ENCODE results near the gene PTPRH. TPM values are rescaled to one million over a fixed set of nuclear protein-coding genes. Genes with fewer than 3 reads are reported as not detected.

Gene PTPRH
- polyA plus RNA-seq, 1 donor from 2014 or later, result 0.54 TPM

DNA sequence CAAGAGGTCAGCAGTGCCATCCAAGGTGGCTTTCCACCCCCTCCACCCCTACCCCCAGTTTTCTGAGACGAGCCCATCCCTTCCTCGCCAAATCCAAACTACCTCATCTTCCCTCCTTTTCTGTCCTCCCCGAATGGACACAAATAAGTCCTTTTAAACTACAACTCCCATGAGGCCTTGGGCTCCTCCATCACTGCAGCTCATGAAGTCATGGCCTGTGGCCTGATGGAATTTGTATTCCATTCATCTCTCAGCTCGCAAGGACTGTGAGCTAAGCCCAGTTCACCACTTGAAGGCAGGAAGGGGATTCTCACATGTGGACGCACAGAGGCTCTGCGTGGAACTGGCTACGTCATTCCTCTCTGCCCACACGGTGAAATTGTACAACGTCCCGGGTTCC is 12.5 kb downstream of the PTPRH start:
- no peaks in the 10 kb centered on the region for H3K36me3 ChIP-seq (ENCODE audit: insufficient read depth, low read length)
- H3K79me2 ChIP-seq (replicated peaks; ENCODE audit: insufficient read depth, low read length), result no peaks in the 10 kb centered on the region
- no peak overlapping the region for H3K27ac ChIP-seq (ENCODE audit: low read length)
- H3K27me3 ChIP-seq (ENCODE audit: insufficient read depth, low read depth, low read length), result no peaks in the 10 kb centered on the region
- H3K4me3 ChIP-seq (ENCODE audit: low read length), result no peak overlapping the region
- no peak for TF ChIP-seq RAD21 (conservative IDR thresholded peaks at IDR 0.05)
- no peak for TF ChIP-seq SMC3 (conservative IDR thresholded peaks at IDR 0.05; ENCODE audit: poor library complexity)
- no peaks in the 10 kb centered on the region for H3K9me3 ChIP-seq (ENCODE audit: low read length)
- no peaks in the 10 kb centered on the region for H4K20me1 ChIP-seq (ENCODE audit: insufficient read depth)
- H3K9me2 ChIP-seq (ENCODE audit: insufficient read depth, low read length), result no peaks in the 10 kb centered on the region
- H3K9ac ChIP-seq (ENCODE audit: low read length), result no peak overlapping the region
- no peak overlapping the region for H3K4me2 ChIP-seq (ENCODE audit: low read length)
- no peak overlapping the region for H2AFZ ChIP-seq (ENCODE audit: low read depth, low read length)
- no peaks in the 10 kb centered on the region for H3F3A ChIP-seq (ENCODE audit: insufficient read depth, low read length, poor library complexity, severe bottlenecking)

DNA sequence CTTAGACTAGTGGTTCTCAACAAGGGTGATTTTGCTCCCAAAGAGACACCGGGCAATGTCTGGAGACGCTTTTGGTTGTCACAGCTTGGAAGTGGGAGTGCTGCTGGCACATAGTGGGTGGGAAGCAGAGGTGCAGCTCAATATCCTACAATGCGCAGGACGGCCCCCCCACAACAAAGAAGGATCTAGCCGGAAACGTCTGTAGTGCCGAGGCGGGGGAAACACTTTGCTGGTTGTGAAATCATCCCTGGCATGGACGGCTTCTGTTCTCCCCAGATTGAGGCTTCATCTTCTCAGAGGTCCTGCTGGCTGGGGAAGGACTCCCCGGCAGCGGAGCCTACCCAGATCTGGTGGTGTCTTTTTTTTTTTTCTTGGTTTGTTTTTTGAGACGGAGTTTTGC is 15.8 kb downstream of the PTPRH start:
- no peak overlapping the region for H2AFZ ChIP-seq (ENCODE audit: low read depth, low read length)
- H4K20me1 ChIP-seq (ENCODE audit: insufficient read depth), result no peaks in the 10 kb centered on the region
- no peak overlapping the region for H3K9ac ChIP-seq (ENCODE audit: low read length)
- H3K36me3 ChIP-seq (ENCODE audit: insufficient read depth, low read length), result no peaks in the 10 kb centered on the region
- no peak overlapping the region for H3K4me2 ChIP-seq (ENCODE audit: low read length)
- no peaks in the 10 kb centered on the region for H3K27me3 ChIP-seq (ENCODE audit: insufficient read depth, low read depth, low read length)
- H3F3A ChIP-seq (ENCODE audit: insufficient read depth, low read length, poor library complexity, severe bottlenecking), result no peaks in the 10 kb centered on the region
- H3K9me2 ChIP-seq (ENCODE audit: insufficient read depth, low read length), result no peaks in the 10 kb centered on the region
- H3K9me3 ChIP-seq (ENCODE audit: low read length), result no peaks in the 10 kb centered on the region
- no peaks in the 10 kb centered on the region for H3K79me2 ChIP-seq (replicated peaks; ENCODE audit: insufficient read depth, low read length)
- H3K27ac ChIP-seq (ENCODE audit: low read length), result no peak overlapping the region
- TF ChIP-seq MXI1 (conservative IDR thresholded peaks at IDR 0.05; ENCODE audit: poor library complexity, severe bottlenecking) (no peak), EP300 (conservative IDR thresholded peaks at IDR 0.05; ENCODE audit: poor library complexity, severe bottlenecking) (no peak), RAD21 (conservative IDR thresholded peaks at IDR 0.05) (no peak), SMC3 (conservative IDR thresholded peaks at IDR 0.05; ENCODE audit: poor library complexity) (no peak), TAF1 (IDR thresholded peaks at IDR 0.05; ENCODE audit: low read depth) (no peak), POLR2AphosphoS5 (IDR thresholded peaks at IDR 0.05) (no peak), EZH2 (IDR thresholded peaks at IDR 0.05; ENCODE audit: borderline replicate concordance, insufficient read depth, low read length, poor library complexity, severe bottlenecking) (no peak)
- TF ChIP-seq, protein P1, sequence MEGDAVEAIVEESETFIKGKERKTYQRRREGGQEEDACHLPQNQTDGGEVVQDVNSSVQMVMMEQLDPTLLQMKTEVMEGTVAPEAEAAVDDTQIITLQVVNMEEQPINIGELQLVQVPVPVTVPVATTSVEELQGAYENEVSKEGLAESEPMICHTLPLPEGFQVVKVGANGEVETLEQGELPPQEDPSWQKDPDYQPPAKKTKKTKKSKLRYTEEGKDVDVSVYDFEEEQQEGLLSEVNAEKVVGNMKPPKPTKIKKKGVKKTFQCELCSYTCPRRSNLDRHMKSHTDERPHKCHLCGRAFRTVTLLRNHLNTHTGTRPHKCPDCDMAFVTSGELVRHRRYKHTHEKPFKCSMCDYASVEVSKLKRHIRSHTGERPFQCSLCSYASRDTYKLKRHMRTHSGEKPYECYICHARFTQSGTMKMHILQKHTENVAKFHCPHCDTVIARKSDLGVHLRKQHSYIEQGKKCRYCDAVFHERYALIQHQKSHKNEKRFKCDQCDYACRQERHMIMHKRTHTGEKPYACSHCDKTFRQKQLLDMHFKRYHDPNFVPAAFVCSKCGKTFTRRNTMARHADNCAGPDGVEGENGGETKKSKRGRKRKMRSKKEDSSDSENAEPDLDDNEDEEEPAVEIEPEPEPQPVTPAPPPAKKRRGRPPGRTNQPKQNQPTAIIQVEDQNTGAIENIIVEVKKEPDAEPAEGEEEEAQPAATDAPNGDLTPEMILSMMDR (IDR thresholded peaks at IDR 0.05; ENCODE audit: poor library complexity, severe bottlenecking), result no peak
- TF ChIP-seq, protein P2, sequence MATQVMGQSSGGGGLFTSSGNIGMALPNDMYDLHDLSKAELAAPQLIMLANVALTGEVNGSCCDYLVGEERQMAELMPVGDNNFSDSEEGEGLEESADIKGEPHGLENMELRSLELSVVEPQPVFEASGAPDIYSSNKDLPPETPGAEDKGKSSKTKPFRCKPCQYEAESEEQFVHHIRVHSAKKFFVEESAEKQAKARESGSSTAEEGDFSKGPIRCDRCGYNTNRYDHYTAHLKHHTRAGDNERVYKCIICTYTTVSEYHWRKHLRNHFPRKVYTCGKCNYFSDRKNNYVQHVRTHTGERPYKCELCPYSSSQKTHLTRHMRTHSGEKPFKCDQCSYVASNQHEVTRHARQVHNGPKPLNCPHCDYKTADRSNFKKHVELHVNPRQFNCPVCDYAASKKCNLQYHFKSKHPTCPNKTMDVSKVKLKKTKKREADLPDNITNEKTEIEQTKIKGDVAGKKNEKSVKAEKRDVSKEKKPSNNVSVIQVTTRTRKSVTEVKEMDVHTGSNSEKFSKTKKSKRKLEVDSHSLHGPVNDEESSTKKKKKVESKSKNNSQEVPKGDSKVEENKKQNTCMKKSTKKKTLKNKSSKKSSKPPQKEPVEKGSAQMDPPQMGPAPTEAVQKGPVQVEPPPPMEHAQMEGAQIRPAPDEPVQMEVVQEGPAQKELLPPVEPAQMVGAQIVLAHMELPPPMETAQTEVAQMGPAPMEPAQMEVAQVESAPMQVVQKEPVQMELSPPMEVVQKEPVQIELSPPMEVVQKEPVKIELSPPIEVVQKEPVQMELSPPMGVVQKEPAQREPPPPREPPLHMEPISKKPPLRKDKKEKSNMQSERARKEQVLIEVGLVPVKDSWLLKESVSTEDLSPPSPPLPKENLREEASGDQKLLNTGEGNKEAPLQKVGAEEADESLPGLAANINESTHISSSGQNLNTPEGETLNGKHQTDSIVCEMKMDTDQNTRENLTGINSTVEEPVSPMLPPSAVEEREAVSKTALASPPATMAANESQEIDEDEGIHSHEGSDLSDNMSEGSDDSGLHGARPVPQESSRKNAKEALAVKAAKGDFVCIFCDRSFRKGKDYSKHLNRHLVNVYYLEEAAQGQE (IDR thresholded peaks at IDR 0.05; ENCODE audit: borderline replicate concordance), result no peak
- no peak overlapping the region for H3K4me3 ChIP-seq (ENCODE audit: low read length)

DNA sequence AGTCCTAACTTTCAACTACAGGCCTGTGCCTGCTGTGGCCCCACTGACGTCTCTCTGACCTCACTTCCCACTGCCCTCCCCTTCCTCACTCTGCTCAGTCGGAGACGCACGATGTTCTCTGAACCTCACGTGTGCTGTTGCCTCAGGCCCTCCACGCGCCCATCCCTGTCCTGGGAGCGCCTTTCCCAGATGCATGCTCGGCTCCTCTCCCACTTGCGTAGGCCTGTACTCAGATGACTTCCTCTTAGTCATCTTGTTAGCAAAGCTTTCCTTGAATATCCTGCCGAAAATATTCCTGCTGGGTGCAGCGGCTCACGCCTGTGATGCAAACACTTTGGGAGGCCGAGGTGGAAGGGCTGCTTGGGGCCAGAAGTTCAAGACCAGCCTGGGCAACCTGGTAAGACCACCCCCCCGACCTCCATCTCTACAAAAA is 19.9 kb downstream of the PTPRH start:
- Histone ChIP-seq H3K4me3 (ENCODE audit: low read length) (no peak overlapping the region), H3K9me3 (ENCODE audit: low read length) (no peaks in the 10 kb centered on the region), H3K27ac (ENCODE audit: low read length) (no peak overlapping the region), H3K4me2 (ENCODE audit: low read length) (no peak overlapping the region), H3K9ac (ENCODE audit: low read length) (no peak overlapping the region), H2AFZ (ENCODE audit: low read depth, low read length) (no peak overlapping the region), H3K9me2 (ENCODE audit: insufficient read depth, low read length) (no peaks in the 10 kb centered on the region), H4K20me1 (ENCODE audit: insufficient read depth) (no peaks in the 10 kb centered on the region), H3K27me3 (ENCODE audit: insufficient read depth, low read depth, low read length) (peaks cover 5% of the 10 kb centered on the region), H3F3A (ENCODE audit: insufficient read depth, low read length, poor library complexity, severe bottlenecking) (no peaks in the 10 kb centered on the region), H3K79me2 (replicated peaks; ENCODE audit: insufficient read depth, low read length) (no peaks in the 10 kb centered on the region), H3K36me3 (ENCODE audit: insufficient read depth, low read length) (no peaks in the 10 kb centered on the region)
- TF ChIP-seq EZH2 (IDR thresholded peaks at IDR 0.05; ENCODE audit: borderline replicate concordance, insufficient read depth, low read length, poor library complexity, severe bottlenecking), result no peak
- no peak for TF ChIP-seq RAD21 (conservative IDR thresholded peaks at IDR 0.05)
- no peak for TF ChIP-seq POLR2AphosphoS5 (IDR thresholded peaks at IDR 0.05)
- TF ChIP-seq, protein P1 (IDR thresholded peaks at IDR 0.05; ENCODE audit: poor library complexity, severe bottlenecking), result no peak
- no peak for TF ChIP-seq MXI1 (conservative IDR thresholded peaks at IDR 0.05; ENCODE audit: poor library complexity, severe bottlenecking)
- no peak for TF ChIP-seq SMC3 (conservative IDR thresholded peaks at IDR 0.05; ENCODE audit: poor library complexity)
- TF ChIP-seq TAF1 (IDR thresholded peaks at IDR 0.05; ENCODE audit: low read depth), result no peak
- TF ChIP-seq, protein P2 (IDR thresholded peaks at IDR 0.05; ENCODE audit: borderline replicate concordance), result no peak
- TF ChIP-seq EP300 (conservative IDR thresholded peaks at IDR 0.05; ENCODE audit: poor library complexity, severe bottlenecking), result no peak

Data from neural cell (in vitro differentiated cells).